ENCODE results near the gene OTOS.

Gene OTOS

GRCh38 chr2:240111253-240111652, 29.2 kb downstream of the OTOS start:
- no peak for FAIRE-seq

- no peak for FAIRE-seq
Observed at GRCh38 chr2:240109386-240109785, 31.1 kb downstream of the OTOS start.

DNA sequence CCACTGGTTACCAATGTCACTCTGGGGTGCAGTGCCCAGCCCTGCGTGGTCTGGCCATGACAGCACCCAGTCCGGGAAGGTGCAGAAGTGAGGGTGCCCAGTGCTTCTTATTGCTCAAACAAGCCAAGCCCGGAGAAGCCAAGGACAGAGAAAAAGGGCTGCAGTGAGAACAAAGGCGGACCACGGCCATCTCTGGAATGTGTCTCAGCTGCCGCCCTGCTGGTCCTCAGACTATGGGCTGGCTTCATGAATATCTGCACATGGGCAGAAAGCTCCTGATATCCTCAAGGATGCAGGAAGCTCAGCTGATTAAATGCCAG, 33.0 kb downstream of the OTOS start:
- no peak for FAIRE-seq

DNA sequence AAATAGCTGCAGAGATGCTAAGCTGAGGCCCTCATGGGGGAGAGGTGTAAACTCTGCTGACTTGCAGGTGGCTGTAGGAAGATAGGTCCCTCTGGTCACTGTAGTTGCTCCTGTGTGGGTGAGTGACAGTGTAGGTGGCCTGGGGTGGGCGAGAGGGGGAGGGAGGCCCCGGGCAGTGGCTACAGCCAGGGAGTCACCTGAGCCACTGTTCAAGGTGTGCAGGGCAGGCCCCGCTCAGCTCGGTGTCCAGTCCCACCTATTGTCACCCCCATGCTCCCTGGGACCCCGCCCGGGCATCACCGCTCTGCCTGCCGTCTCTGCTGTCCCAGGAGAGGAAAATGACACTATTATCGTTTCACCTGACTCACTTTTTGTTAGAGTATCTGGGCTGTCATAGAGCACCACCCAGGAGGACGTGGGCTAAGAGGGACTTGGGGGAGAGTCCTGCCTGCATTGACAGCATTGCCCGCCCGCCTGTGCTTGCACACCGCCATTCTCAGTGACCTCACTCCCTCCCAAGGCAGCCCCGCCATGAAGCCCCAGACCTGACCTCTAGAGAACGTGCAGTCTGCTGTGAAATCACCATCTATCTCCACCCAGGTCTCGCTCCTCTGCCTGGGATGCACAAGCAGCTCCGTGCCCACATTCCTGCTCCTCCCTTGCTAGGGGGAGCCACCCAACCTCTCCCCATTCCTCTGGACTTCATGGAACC, 33.5 kb downstream of the OTOS start:
- FAIRE-seq, result no peak

DNA sequence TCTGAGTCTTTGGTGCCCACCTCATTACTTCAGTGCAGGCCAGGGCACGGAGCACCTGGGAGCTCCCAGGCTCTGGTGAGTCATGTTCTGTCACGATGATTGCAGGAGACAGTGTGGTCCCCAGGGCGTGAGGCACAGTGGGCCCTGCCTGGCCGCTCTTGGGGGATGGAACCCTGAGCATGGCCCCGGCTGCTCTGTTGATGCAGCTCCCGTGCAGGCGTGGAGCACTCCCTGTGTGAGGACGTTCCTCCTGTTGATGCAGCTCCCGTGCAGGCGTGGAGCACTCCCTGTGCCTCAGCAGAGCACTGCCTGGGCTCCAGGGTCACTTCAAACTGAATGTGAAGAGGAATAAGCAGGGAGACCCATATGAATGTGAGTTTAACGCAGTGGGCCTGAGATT, 34.5 kb downstream of the OTOS start:
- FAIRE-seq, result no peak

DNA sequence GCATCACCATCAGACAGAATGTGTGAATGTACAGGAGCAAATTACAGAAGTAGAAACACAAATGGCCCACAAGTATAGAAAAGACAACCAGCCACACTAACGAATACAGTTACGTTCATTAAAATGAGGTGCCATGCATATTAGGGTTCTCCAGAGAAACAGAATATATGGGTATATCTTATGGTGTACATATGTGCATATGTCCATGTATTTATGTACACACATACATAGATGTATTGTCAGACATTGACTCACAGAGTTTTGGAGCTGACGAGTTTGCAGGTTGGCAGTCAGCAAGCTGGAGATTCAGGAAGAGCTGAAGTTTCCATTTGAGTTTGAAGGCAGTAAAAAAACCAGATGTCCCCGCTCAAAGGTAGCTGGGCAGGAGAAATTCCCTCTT, 37.3 kb downstream of the OTOS start:
- FAIRE-seq, result no peak

DNA sequence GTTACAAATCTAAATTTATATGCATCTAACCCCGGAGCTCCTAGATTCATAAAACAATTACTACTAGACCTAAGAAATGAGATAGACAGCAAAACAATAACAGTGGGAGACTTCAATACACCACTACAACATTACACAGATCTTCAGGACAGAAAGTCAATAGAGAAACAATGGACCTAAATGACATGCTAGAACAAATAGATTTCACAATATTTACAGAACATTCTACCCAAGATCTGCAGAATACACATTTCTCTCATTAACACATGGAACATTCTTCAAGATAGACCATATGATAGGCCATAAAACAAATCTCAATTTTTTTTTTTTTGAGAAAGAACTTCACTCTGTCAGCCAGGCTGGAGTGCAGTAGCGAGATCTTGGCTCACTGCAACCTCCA, 42.1 kb downstream of the OTOS start:
- no peak for FAIRE-seq

GRCh38 chr2:240095556-240096523, 44.6 kb downstream of the OTOS start:
- no peak for FAIRE-seq

DNA sequence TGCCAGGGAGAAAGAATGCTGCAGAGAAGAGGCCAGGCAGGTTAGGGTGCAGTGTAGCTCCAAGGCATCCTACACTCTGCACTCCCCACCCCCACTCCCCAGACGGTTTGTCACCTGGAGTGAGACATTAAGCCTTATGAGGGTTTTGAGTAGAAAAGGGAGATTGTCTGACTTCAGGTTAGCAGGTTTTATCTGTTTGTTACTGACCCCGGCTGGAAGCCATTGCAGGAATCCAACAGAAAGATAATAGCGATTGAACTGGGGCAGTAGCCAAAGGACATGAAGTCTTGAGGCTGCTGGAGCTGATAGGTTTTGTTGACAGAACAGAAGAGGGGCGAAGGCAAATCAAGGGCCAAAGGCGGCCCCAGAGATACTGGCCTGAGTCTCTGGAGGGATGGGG, 51.2 kb downstream of the OTOS start:
- FAIRE-seq, result no peak
